Neural cell (in vitro differentiated cells): ENCODE results near the gene NCKAP1. TPM values are rescaled to one million over a fixed set of nuclear protein-coding genes. Genes with fewer than 3 reads are reported as not detected.

ENCODE experiments used
- H2AFZ ChIP-seq: fragments of 200-600, 300-800 bp; sonication (generic), shearing (Covaris generic); 2 replicates; pipeline ENCODE4 v1.6.0; 2014; ENCODE audit warnings: low read depth, mild to moderate bottlenecking, antibody characterized with exemption, low read length, moderate library complexity
- H3F3A ChIP-seq: fragments of 200-600 bp; shearing (Covaris generic); 2 replicates; pipeline ENCODE4 v1.6.1; 2016; ENCODE audit warnings: mild to moderate bottlenecking, moderate library complexity, mixed read lengths, antibody characterized with exemption, low read length; ENCODE audit not compliant: insufficient read depth, poor library complexity, severe bottlenecking
- H3K27ac ChIP-seq: fragments of 200-600, 300-800 bp; sonication (generic), shearing (Covaris generic); 2 replicates; pipeline ENCODE4 v1.5.1; 2014; ENCODE audit warnings: mild to moderate bottlenecking, low read length, moderate library complexity
- H3K27me3 ChIP-seq: fragments of 300-800, 200-600 bp; sonication (generic), shearing (Covaris generic); 2 replicates; pipeline ENCODE4 v1.6.0; 2014; ENCODE audit warnings: mild to moderate bottlenecking, low read depth, low read length, moderate library complexity; ENCODE audit not compliant: insufficient read depth
- H3K36me3 ChIP-seq: fragments of 300-800, 200-600 bp; sonication (generic), shearing (Covaris generic); 2 replicates; pipeline ENCODE4 v1.5.1; 2014; ENCODE audit warnings: mild to moderate bottlenecking, antibody characterized with exemption, low read length, moderate library complexity; ENCODE audit not compliant: insufficient read depth
- H3K4me2 ChIP-seq: fragments of 300-800, 200-600 bp; sonication (generic), shearing (Covaris generic); 2 replicates; pipeline ENCODE4 v1.6.0; 2014; ENCODE audit warnings: mild to moderate bottlenecking, low read length
- H3K4me3 ChIP-seq: fragments of 300-800, 200-600 bp; sonication (generic), shearing (Covaris generic); 2 replicates; pipeline ENCODE4 v1.5.1; 2014; ENCODE audit warnings: mild to moderate bottlenecking, low read length, moderate library complexity
- H3K79me2 ChIP-seq: fragments of 200-600 bp; shearing (Covaris generic); replicated peaks from 2 replicates; pipeline ENCODE4 v1.6.0; 2014; ENCODE audit warnings: mild to moderate bottlenecking, low read length, moderate library complexity; ENCODE audit not compliant: insufficient read depth
- H3K9ac ChIP-seq: fragments of 300-800, 200-600 bp; sonication (generic), shearing (Covaris generic); 2 replicates; pipeline ENCODE4 v1.6.1; 2016; ENCODE audit warnings: mild to moderate bottlenecking, low read length, mixed read lengths
- H3K9me2 ChIP-seq: fragments of 200-600 bp; shearing (Covaris generic); 2 replicates; pipeline ENCODE4 v1.6.1; 2016; ENCODE audit warnings: mild to moderate bottlenecking, low read length, mixed read lengths; ENCODE audit not compliant: insufficient read depth
- H3K9me3 ChIP-seq: fragments of 200-600, 300-800 bp; sonication (generic), shearing (Covaris generic); 2 replicates; pipeline ENCODE4 v1.6.1; 2016; ENCODE audit warnings: mild to moderate bottlenecking, mixed run types, low read length, moderate library complexity, mixed read lengths
- H4K20me1 ChIP-seq: fragments of 200-600 bp; shearing (Covaris generic); 2 replicates; pipeline ENCODE4 v1.6.1; 2016; ENCODE audit warnings: mild to moderate bottlenecking, mixed run types; ENCODE audit not compliant: insufficient read depth
- CTCF ChIP-seq: fragments of 450-650 bp; IDR thresholded peaks from 2 replicates; pipeline ENCODE4 v1.5.1; 2014; ENCODE audit warnings: antibody characterized with exemption, mild to moderate bottlenecking, moderate library complexity; ENCODE audit not compliant: poor library complexity, severe bottlenecking
- EP300 ChIP-seq: fragments of 450-650 bp; conservative IDR thresholded peaks from 2 replicates; pipeline ENCODE4 v1.6.1; 2014; ENCODE audit warnings: antibody characterized with exemption, mild to moderate bottlenecking, moderate library complexity; ENCODE audit not compliant: poor library complexity, severe bottlenecking
- EZH2 ChIP-seq: fragments of 200-600, 300-800 bp; shearing (Covaris generic), sonication (generic); IDR thresholded peaks from 2 replicates; pipeline ENCODE4 v1.6.1; 2014; ENCODE audit warnings: antibody characterized with exemption, low read length, borderline replicate concordance, mild to moderate bottlenecking; ENCODE audit not compliant: insufficient read depth, poor library complexity, severe bottlenecking
- RAD21 ChIP-seq: fragments of 450-650 bp; conservative IDR thresholded peaks from 2 replicates; pipeline ENCODE4 v1.6.1; 2014; ENCODE audit warnings: antibody characterized with exemption, mild to moderate bottlenecking, moderate library complexity
- REST ChIP-seq: IDR thresholded peaks from 2 replicates; pipeline ENCODE4 v1.6.1; 2012; ENCODE audit warnings: borderline replicate concordance
- SMC3 ChIP-seq: fragments of 450-650 bp; conservative IDR thresholded peaks from 2 replicates; pipeline ENCODE4 v1.6.1; 2014; ENCODE audit warnings: antibody characterized with exemption, mild to moderate bottlenecking, moderate library complexity; ENCODE audit not compliant: poor library complexity
- polyA plus RNA-seq: library from polyadenylated mRNA; depleted of rRNA; stranded (reverse); fragments of >200 nt; gene quantifications from 2 replicates; pipeline ENCODE4 v1.2.3, GENCODE V29; 2014

The NCKAP1 gene
- polyA plus RNA-seq, 1 donor from 2014 or later, result 124 TPM

- H3F3A ChIP-seq, result no peaks in the 10 kb centered on the region
Measured at GRCh38 chr2:183037553-183038340, 510 bp downstream of the NCKAP1 start.

GRCh38 chr2:183037074-183037552, 1.1 kb downstream of the NCKAP1 start:
- Histone ChIP-seq H3K4me3 (peak overlapping the region; percentile 83), H2AFZ (no peak overlapping the region), H3F3A (no peaks in the 10 kb centered on the region), H3K9ac (peak overlapping the region; percentile 90), H3K4me2 (peak overlapping the region; percentile 69), H3K79me2 (peaks cover 50% of the 10 kb centered on the region), H3K9me3 (no peaks in the 10 kb centered on the region), H3K27me3 (no peaks in the 10 kb centered on the region), H3K27ac (peak overlapping the region; percentile 83), H3K9me2 (no peaks in the 10 kb centered on the region), H3K36me3 (no peaks in the 10 kb centered on the region), H4K20me1 (no peaks in the 10 kb centered on the region)
- TF ChIP-seq RAD21 (no peak), EZH2 (no peak), EP300 (no peak), REST (no peak), SMC3 (no peak)

More at GRCh38 chr2:183037553-183038340, 510 bp downstream of the NCKAP1 start:
- Histone ChIP-seq H3K4me2 (peak overlapping the region; percentile 69), H3K9ac (peak overlapping the region; percentile 90), H4K20me1 (no peaks in the 10 kb centered on the region), H2AFZ (peak overlapping the region; percentile 65), H3K4me3 (peak overlapping the region; percentile 83), H3K79me2 (peaks cover 44% of the 10 kb centered on the region), H3K9me3 (no peaks in the 10 kb centered on the region), H3K9me2 (no peaks in the 10 kb centered on the region), H3K27ac (peak overlapping the region; percentile 83), H3K27me3 (no peaks in the 10 kb centered on the region), H3K36me3 (no peaks in the 10 kb centered on the region)
- no peak for TF ChIP-seq RAD21
- TF ChIP-seq SMC3, result no peak
- no peak for TF ChIP-seq CTCF
- peak; percentile 28 for TF ChIP-seq REST
